GM11168 (cell line): ENCODE measurements around the gene OTUD3.
"Not testable (repeated sequence)": the region's sequence is repeated elsewhere in the genome, so short reads cannot be mapped to it uniquely, and the experiment has no call there.

Source experiments
- in situ Hi-C: fragments of 300-500 bp; cut with MboI; formaldehyde crosslinking; loops from one replicate; pipeline ENCODE4 v1.12.0; 2022; ENCODE audit warnings: low sequenced_read_pairs; ENCODE audit not compliant: unreplicated experiment

Gene OTUD3, protein sequence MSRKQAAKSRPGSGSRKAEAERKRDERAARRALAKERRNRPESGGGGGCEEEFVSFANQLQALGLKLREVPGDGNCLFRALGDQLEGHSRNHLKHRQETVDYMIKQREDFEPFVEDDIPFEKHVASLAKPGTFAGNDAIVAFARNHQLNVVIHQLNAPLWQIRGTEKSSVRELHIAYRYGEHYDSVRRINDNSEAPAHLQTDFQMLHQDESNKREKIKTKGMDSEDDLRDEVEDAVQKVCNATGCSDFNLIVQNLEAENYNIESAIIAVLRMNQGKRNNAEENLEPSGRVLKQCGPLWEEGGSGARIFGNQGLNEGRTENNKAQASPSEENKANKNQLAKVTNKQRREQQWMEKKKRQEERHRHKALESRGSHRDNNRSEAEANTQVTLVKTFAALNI

DNA sequence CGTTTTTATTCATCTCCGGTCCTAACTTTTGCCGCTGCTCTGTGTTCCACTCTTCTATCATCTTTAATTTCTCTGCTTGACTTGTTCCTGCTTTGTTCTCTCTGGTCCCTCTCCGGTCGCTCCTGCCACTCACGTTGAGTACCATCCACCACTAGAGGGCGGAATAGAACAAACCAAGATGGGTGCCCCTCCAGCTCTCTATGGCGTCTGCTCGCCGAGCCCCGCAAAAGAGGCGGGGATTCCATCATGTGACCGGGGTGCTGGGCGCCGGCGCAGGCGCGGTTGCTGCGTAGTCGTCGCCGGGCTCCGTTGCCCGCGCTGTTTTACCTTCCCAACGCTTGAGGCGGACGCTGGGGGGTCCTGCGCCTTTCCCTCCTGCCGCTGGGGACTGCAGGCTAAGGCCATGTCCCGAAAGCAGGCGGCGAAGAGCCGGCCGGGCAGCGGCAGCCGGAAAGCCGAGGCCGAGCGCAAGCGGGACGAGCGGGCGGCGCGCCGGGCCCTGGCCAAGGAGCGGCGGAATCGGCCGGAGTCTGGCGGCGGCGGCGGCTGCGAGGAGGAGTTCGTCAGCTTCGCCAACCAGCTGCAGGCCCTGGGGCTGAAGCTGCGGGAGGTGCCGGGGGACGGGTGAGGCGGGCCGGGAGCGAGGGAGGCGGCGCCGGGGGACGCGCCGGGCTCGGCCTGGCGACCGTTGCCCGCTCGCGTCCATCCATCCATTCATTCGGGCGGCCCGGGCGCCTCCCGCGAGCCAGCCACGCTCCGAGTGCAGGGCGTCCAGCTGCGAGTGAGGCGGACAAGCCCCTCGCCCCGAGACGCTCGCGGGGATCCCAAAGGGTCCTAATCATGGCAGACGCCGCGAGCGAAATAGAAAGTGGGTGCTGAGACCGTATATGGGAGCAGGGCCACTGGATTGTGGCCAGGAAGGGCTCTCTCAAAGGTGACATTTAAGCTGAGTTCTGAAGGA, at the start of gene OTUD3:
Gene OTUD3, plus strand, starts transcription at position 285 of the 961 bp plus-strand sequence. Its CDS starts 119 bp downstream, at position 404.
- in situ Hi-C loops: no loop called here

DNA sequence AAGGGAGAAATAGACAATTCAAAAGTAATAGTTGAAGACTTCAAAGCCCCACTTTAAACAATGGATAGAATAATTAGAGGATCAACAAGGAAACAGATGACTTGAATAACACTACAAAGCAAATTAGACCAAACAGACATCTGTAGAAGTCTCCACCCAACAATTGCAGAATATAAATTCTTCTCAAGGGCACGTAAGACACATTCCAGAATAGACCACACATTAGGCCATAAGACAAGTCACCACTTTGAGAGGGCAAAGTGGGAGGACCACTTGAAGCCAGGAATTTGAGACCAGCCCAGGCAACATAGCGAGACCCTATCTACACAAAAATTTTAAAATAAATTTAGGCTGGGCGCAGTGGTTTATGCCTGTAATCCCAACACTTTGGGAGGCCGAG, 46.6 kb upstream of the OTUD3 start:
- in situ Hi-C loops: no loop called here

DNA sequence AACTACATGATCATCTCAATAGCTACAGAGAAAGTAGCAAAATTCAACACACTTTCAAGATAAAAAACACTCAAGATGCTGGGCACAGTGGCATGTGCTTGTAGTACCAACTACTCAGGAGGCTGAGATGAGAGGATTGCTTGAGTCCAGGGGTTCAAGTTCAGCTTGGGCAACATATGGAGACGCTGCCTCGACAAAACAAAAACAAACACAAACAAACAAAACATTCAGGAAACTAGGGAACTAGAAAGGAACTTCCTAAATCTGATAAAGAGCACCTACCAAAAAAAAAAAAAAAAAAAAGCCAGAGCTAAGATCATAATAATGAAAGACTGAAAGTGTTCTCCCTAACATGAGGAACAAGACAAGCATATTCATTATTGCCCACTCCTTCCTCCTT, 44.3 kb upstream of the OTUD3 start:
- in situ Hi-C loops: no loop called here

DNA sequence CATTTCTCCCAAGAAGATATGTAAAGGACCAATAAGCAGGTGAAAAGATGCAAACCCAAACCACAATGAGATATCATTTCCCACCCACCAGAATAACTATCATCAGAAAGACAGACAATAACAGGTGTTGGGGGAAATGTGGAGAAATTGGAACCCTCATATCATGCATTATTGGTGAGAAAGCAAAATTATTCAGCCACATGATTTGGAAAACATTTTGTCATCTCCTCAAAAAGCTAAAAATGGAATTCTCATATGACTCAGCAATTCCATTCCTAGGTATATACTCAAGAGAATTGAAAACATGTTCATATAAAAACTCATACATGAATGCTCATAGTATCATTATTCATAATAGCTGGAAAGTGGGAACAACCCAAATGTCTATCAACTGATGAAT, 42.0 kb upstream of the OTUD3 start:
- in situ Hi-C loops: no loop called here

DNA sequence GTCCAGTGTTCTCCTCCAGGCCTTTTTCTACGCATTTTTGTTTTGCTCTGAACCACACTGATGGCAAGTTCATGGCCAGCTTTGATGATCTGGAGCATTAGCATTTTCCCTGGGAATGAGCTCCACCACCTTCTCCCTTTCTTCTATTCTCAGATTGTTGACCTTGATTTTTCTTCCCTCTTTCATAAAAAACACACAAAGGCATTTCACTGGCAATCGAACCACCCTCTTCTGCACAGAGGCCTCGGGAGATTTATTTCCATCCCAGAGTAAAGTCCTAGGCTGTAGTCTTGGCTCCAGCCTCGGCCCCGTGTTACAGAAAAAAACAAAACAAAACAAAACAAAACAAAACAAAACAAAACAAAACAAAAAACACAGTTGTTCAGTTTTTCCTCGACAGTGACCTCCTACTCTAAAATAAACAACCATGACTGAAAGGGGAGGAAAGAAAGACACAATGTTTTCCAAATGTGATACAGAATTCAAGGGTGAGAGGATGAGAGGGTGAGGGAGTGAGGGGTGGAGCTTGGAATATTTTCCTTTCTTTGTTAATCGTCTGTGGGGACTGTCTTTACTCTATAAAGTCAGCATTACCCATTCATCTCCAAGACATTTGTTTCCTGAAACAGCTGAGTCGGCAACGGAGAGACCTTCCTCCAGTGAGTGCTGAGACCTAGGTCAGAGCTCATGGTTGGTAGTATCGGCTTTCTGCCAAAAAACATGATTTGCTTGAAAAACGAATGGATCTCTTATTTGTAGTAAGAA, 37.3 kb upstream of the OTUD3 start:
- in situ Hi-C loops: no loop called here

DNA sequence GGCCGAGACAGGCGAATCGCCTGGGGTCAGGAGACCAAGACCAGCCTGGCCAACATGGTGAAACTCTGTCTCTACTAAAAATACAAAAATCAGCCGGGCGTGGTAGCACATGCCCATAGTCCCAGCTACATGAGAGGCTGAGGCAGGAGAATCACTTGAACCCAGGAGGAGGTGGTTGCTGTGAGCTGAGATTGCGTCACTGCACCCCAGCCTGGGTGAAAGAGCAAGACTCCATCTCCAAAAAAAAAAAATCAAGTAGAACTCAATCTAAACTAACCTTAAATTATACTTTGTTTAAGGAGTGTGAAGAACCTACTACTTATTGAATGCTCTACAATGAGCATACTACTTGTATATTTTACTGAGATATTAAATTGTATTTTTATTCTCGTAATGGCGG, 36.6 kb upstream of the OTUD3 start:
- in situ Hi-C loops: no loop called here

DNA sequence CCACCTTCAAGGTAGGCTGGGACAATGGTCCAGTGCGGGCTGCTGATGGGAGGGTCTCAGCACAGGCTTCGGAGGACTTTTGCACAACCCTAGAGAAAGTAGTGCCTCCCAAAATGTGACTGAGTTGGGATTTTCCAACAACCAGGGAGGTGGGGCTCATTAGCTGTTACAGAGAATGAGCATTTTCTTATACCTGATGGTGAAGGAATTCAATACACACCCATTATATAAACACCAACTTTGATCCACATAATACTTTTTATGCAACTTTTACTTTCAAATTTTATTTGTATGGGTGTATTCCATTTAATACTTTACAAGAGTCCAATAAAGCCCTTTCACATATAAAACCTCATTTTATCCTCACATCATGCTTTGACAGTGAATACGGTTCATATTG, 35.9 kb upstream of the OTUD3 start:
- in situ Hi-C loops: no loop called here

DNA sequence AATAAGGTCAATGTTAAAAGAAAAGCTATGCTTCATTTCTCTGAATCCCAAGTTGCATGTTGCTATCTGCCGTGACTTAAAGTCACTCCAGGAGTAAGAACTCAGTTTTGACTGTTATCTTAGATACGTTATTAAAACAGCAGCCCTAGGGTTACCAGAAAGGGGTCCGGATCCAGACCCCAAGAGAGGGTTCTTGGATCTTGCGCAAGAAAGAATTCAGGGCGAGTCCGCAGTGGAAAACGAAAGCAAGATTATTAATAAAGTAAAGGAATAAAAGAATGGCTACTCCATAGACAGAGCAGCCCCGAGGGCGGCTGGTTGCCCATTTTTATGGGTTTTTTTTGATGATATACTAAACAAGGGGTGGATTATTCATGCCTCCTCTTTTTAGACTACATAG, 34.9 kb upstream of the OTUD3 start:
- in situ Hi-C loops: not testable (repeated sequence)

DNA sequence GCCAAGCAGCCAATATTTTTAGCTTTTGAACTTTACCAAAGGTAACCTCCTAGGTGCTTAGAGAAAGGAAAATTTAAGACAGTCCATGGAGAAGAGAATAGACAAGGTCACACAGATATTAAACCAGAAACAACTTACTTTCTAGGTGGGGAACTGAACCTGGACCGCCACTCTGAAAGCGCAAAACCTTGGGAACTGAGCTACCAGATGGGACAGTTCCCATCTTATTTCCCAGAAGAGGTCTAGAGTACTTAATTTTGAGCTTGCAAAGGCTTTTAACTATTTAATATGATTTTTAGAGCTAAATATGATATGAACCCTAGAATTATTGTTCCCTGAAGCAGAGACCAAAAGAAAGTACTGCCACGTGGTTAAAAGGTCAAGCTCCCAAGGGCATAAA, 32.9 kb upstream of the OTUD3 start:
- in situ Hi-C loops: not testable (repeated sequence)

DNA sequence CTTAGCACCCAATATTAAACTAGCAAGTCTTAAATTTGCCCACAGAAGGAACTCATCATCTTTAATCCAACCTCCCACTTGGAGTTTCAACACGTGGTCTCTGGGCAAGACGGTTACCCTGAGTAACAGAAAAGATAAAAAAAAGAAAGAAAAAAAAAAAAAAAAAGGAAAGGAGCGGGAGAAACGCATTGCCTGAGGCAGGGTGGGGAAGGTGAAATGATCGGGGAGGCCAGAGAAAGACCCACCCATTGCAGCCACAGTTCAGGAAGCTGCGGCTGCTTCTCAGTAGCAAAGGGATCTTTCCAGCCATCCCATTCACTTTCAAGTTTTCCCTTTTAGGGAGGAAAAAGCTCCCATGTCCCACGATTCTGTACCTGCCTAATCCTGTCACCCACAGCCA, 32.0 kb upstream of the OTUD3 start:
- in situ Hi-C loops: no loop called here

DNA sequence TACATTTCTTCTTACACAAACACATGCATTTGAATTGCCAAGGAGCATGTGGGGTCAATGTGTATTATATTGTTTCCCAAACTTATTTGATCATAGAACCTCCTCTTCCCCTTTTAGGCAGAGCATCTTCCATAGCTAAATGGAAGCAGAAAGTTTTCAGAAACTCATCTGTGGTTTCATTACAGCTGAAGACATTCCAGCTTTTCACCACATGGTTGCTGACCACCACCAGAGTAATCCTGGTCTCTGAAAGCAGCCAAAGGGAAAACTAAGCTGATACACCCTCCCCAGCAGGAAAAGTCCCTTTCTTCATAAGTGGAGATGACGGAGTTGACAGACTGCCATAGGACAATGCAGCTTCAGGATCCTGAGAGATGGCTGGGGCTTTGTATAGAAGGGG, 30.2 kb upstream of the OTUD3 start:
- in situ Hi-C loops: no loop called here

DNA sequence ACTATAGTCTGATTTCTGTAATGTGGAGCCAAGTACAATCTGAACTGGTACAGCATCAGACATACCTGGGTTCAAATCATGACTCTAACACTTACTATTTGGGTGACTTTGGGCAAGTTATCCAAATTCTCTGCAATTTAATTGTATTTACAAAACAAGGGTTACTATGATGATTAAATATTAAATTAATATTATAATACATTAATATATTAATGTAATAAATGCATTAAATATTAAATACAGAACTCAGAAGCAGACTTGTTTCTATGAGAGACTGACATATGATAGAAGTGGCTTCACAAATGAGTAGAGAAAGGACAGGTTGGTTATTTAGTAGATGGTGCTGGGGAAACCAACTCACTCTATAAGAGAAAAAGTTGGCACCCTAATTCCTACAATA, 27.3 kb upstream of the OTUD3 start:
- in situ Hi-C loops: no loop called here

DNA sequence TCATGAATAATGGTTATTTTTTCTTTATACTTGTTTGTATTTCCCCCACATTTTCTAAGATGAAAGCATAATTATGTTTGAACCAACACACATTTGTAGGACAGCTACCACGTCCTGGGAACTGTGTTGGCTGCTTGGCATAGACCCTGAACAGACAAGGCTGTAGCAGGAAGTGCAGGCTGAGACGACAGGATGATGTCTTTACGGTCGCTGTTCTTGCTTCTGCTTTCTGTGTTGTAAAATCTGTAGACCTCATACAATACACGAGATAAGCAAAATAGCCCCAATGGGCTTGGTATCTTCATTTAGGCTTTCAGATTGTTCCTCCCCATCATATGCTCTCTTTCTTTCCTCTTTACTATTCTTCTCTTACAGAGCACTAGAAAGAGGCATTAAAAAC, 23.3 kb upstream of the OTUD3 start:
- in situ Hi-C loops: no loop called here

DNA sequence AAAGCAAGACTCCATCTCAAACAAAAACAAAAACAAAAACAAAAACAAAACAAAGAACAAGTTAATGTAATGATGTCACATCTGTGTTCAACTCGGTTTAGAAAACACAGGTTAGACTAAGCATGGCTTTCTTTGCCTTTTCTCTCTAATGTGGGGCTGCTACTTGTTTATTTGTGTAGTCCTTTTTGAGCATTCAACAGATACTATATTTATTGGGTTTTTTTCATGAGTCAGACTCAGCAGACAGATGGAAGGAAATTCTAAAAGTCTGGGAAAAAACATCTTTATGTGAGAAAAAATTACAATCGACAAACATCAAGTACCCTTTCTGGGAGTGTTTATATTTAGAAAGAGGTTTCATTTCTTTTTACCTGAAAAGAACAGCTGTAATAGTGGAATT, 22.3 kb upstream of the OTUD3 start:
- in situ Hi-C loops: no loop called here

DNA sequence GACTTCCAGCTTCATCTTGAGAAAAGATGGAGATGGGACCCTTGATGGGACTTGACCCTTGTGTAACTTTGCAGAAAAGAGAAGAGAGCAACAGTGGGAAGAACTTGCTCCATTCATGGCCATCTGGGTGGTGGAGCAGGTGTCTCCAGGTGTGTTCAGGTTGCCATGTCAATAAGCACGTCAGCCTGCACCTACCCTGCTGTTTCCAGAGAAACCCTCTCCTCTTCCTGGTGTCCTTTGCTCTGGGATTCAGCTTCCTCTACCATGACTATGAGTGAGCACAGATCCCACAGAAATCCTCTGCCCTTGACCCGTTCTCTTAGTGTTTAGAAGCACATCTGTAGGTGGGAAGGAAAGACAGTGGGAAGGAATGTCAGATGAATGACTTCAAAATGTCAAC, 21.8 kb upstream of the OTUD3 start:
- in situ Hi-C loops: no loop called here

DNA sequence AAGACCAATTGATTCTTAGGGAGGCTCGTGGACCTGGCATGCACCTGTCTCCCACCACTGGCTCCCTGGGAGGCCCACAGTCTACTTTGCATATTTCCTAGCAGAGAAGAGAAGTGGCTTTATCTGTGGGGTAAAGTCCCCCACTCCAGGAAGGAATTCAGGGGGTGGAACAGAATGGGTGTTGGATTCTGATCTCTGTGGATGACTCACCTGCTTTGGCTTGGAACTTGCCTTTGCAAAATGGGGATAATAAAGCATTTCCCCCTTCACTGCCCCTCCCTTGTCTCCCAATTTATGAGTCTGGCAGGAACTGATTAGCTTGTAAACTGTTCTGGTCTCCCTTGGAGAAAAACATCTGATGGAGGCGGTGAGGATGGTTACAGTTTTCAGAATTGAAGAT, 21.2 kb upstream of the OTUD3 start:
- in situ Hi-C loops: no loop called here

DNA sequence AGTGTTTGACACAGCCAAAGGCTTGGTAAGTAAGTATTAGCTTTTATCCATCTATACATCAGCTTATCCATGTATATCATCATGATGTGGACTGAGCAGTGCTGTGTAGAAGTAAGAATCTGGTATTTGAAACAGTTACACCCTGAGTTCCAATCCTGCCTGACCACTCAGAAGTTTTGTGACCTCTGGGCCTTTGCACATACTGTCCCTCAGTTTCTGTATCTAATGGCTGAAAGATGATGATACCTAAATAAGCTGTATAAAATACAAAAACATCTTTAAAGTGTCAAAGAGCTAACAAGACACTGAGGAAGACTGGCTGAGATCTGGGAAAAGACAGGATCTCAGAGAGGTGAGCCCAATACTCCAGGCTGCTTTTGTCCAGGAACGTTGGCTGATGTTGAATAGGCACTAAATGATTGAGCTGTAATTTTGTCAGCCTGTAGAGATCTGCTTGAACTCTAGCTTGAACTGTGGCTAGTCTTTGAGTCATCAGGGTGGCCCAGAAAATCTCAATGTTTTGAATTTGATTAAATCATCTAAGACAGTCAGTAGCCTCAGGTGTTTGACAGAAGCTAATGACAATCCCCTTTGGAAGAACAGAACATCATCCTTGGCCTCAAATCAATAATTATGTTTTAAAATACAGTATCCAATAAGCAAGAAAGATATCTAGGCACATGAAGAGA, 20.2 kb upstream of the OTUD3 start:
- in situ Hi-C loops: no loop called here

DNA sequence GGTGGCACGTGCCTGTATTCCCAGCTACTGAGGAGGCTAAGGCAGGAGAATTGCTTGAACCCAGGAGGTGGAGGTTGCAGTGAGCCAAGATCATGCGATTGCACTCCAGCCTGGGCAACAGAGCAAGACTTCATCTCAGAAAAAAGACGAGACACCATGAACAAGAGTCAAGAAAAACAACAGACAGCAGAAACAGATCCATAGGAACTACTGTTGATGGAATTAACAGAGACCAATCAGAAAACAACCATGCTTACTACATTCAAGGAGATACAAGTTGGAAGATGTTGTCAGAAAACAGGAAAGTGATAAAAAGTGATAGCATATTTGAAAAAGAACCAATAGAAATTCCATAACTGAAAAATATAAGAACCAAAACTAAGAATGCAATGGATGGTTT, 19.3 kb upstream of the OTUD3 start:
- in situ Hi-C loops: no loop called here

DNA sequence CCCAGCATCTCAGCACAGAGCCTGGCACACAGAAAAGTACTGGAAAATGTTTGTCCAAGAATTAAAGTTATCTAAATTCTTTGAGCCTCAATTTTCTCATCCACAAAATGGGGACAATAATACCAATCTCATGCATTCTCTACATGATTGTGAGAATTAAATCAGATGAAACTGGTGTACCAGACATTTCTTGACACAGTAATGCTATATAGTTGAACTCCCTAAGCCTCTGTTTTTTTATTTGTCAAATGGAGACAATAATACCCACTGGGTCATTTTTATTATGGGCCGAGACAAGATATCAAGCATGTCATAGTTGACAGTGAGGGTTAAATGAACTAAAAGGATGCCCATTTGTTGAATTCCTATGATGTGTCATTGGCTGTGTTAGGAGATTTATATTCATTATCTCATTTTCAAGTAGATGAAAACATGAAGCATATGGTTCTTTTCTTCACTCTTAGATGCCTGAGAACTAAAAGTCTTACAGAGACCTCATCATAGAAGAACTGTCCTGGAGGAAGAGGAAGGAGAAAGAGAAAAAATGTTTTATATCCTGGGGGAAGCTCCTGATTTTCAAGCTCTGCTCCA, 17.5 kb upstream of the OTUD3 start:
- in situ Hi-C loops: no loop called here

DNA sequence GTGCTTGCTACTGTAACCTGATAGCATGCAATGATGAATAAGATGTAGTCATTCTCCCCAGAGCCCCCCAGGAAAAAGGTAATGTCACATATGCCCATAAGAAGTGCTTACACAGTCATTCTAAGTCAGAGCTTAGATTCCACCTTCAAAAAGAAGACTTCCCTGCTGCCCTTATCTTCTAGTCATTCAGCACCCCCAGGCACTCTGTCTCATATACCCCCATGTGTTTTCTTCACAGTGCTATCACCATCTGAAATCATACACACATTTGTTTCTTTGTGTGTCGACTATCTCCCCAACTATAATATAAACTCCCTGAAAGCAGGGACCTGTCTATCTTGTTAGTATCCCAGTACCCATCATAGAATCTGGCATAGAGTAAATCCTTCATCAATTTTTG, 16.2 kb upstream of the OTUD3 start:
- in situ Hi-C loops: no loop called here
